ENCODE results near the gene ZNF783.

DNA sequence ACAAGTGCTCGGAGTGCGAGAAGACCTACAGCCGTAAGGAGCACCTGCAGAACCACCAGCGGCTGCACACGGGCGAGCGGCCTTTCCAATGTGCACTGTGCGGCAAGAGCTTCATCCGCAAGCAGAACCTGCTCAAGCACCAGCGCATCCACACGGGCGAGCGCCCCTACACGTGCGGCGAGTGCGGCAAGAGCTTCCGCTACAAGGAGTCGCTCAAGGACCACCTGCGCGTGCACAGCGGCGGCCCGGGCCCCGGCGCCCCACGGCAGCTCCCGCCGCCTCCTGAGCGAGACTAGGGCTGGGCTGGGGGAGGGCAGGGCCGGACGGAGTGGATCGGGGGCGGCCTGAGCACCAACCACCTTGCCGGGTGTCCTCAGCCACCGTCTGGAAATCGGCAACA lies 37.6 kb upstream of the ZNF783 start:
- TF ChIP-seq FOXM1 (IDR thresholded peaks at IDR 0.05; ENCODE audit: borderline replicate concordance) (no peak), CTBP1 (IDR thresholded peaks at IDR 0.05; ENCODE audit: borderline replicate concordance) (no peak), ELF4 (IDR thresholded peaks at IDR 0.05) (no peak), BHLHE40 (IDR thresholded peaks at IDR 0.05; ENCODE audit: borderline replicate concordance) (no peak), SP1 (IDR thresholded peaks at IDR 0.05) (no peak), TARDBP (IDR thresholded peaks at IDR 0.05) (no peak)
- TF ChIP-seq, protein P1, sequence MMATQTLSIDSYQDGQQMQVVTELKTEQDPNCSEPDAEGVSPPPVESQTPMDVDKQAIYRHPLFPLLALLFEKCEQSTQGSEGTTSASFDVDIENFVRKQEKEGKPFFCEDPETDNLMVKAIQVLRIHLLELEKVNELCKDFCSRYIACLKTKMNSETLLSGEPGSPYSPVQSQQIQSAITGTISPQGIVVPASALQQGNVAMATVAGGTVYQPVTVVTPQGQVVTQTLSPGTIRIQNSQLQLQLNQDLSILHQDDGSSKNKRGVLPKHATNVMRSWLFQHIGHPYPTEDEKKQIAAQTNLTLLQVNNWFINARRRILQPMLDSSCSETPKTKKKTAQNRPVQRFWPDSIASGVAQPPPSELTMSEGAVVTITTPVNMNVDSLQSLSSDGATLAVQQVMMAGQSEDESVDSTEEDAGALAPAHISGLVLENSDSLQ (IDR thresholded peaks at IDR 0.05): no peak

Measured in HEK293T (cell line).